Neural cell (in vitro differentiated cells): Measurements from ENCODE around the gene C4BPB.

Source experiments
- CTCF ChIP-seq: fragments of 450-650 bp; IDR thresholded peaks from 2 replicates; pipeline ENCODE4 v1.5.1; 2014; ENCODE audit warnings: antibody characterized with exemption, mild to moderate bottlenecking, moderate library complexity; ENCODE audit not compliant: poor library complexity, severe bottlenecking
- EP300 ChIP-seq: fragments of 450-650 bp; conservative IDR thresholded peaks from 2 replicates; pipeline ENCODE4 v1.6.1; 2014; ENCODE audit warnings: antibody characterized with exemption, mild to moderate bottlenecking, moderate library complexity; ENCODE audit not compliant: poor library complexity, severe bottlenecking
- EZH2 ChIP-seq: fragments of 200-600, 300-800 bp; shearing (Covaris generic), sonication (generic); IDR thresholded peaks from 2 replicates; pipeline ENCODE4 v1.6.1; 2014; ENCODE audit warnings: antibody characterized with exemption, low read length, borderline replicate concordance, mild to moderate bottlenecking; ENCODE audit not compliant: insufficient read depth, poor library complexity, severe bottlenecking
- MXI1 ChIP-seq: fragments of 450-650 bp; conservative IDR thresholded peaks from 2 replicates; pipeline ENCODE4 v1.6.1; 2014; ENCODE audit warnings: antibody characterized with exemption, mild to moderate bottlenecking; ENCODE audit not compliant: poor library complexity, severe bottlenecking
- RAD21 ChIP-seq: fragments of 450-650 bp; conservative IDR thresholded peaks from 2 replicates; pipeline ENCODE4 v1.6.1; 2014; ENCODE audit warnings: antibody characterized with exemption, mild to moderate bottlenecking, moderate library complexity
- REST ChIP-seq: IDR thresholded peaks from 2 replicates; pipeline ENCODE4 v1.6.1; 2012; ENCODE audit warnings: borderline replicate concordance
- SMC3 ChIP-seq: fragments of 450-650 bp; conservative IDR thresholded peaks from 2 replicates; pipeline ENCODE4 v1.6.1; 2014; ENCODE audit warnings: antibody characterized with exemption, mild to moderate bottlenecking, moderate library complexity; ENCODE audit not compliant: poor library complexity

DNA sequence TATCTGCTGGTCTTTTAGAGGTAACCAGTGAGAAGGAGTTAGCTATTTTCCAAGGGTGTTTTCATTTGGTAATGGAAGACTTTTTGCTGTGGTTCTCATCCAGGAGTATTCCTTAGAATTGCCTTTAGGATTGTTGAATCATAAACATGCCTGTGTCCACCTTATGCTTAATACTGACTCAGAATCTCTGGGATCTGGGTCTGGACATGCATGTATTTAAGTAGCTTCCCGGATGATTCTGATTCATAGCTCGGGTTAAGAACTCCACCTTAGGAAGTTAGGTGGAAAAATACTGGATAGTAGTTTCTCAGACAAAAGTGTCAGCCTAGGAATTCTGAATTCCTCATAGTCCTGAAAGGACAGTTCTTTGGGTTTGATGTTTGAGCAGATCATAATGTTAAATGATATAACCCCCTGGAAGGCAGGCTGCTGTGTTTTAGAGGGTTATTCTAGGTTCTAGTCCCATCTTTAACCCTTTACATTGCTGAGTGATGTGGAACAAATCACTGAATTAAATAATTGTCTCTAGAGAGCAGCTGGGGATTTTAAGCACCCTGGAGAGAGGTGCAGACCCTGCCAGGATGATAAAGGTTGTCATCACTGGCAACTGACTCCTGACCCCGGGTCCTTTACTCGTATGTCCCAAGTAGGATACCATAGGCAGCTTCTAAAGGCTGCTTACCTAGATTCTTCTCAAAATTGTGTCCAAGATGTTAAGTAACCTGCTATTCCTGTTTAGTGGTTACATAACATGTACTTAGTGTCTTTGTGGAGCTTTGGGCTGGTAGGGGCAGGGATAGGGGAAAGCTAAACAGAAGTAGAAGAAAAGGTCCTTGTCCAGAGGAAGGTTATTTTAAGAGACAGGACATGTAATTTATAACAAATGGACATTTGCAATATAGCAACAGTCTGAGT, 14.5 kb upstream of the C4BPB start:
- TF ChIP-seq MXI1, result no peak
- TF ChIP-seq CTCF, result no peak
- TF ChIP-seq RAD21, result no peak
- no peak for TF ChIP-seq REST
- no peak for TF ChIP-seq EZH2
- TF ChIP-seq SMC3, result no peak
- no peak for TF ChIP-seq EP300
